Loucy (cell line): ENCODE data around the gene LONP1.
"Not testable (repeated sequence)": the region's sequence is repeated elsewhere in the genome, so short reads cannot be mapped to it uniquely, and the experiment has no call there.

ENCODE experiments used
- H2AFZ ChIP-seq: fragments of 200-600 bp; sonication (generic); 2 replicates; pipeline ENCODE4 v1.6.0; 2016; ENCODE audit warnings: antibody characterized with exemption, mild to moderate bottlenecking, low read length, moderate library complexity
- H3F3A ChIP-seq: fragments of 200-600 bp; 2 replicates; pipeline ENCODE4 v1.6.0; 2016; ENCODE audit warnings: antibody characterized with exemption, low read depth, mild to moderate bottlenecking
- H3K27me3 ChIP-seq: fragments of 200-600 bp; sonication (generic); 2 replicates; pipeline ENCODE4 v1.6.1; 2014; ENCODE audit warnings: low read length, mild to moderate bottlenecking; ENCODE audit not compliant: insufficient read depth, poor library complexity, severe bottlenecking
- H3K36me3 ChIP-seq: fragments of 200-600 bp; sonication (generic); 2 replicates; pipeline ENCODE4 v1.6.1; 2016; ENCODE audit warnings: low read length; ENCODE audit not compliant: insufficient read depth
- H3K4me1 ChIP-seq: fragments of 200-600 bp; sonication (generic); 2 replicates; pipeline ENCODE4 v1.5.1; 2014; ENCODE audit warnings: low read length, mild to moderate bottlenecking; ENCODE audit not compliant: insufficient read depth, poor library complexity, severe bottlenecking
- H3K4me2 ChIP-seq: fragments of 200-600 bp; sonication (generic); 2 replicates; pipeline ENCODE4 v1.6.0; 2014; ENCODE audit warnings: antibody characterized with exemption, low read length, low read depth, mild to moderate bottlenecking; ENCODE audit not compliant: poor library complexity, severe bottlenecking
- H3K4me3 ChIP-seq: fragments of 200-600 bp; sonication (generic); 2 replicates; pipeline ENCODE4 v1.5.1; 2014; ENCODE audit warnings: low read length, mild to moderate bottlenecking, mixed read lengths; ENCODE audit not compliant: poor library complexity, severe bottlenecking
- H3K79me2 ChIP-seq: fragments of 200-600 bp; sonication (generic); 2 replicates; pipeline ENCODE4 v1.6.1; 2014; ENCODE audit warnings: low read length; ENCODE audit not compliant: insufficient read depth
- H3K9ac ChIP-seq: fragments of 200-600 bp; sonication (generic); 2 replicates; pipeline ENCODE4 v1.6.0; 2014; ENCODE audit warnings: mild to moderate bottlenecking, low read depth, low read length, moderate library complexity; ENCODE audit not compliant: poor library complexity, severe bottlenecking
- H3K9me2 ChIP-seq: fragments of 200-600 bp; sonication (generic); replicated peaks from 2 replicates; pipeline ENCODE4 v1.6.1; 2016; ENCODE audit warnings: low read depth, low read length, mixed read lengths
- H3K9me3 ChIP-seq: fragments of 200-600 bp; sonication (generic); 2 replicates; pipeline ENCODE4 v1.6.1; 2014; ENCODE audit warnings: mild to moderate bottlenecking, antibody characterized with exemption, low read length, low read depth; ENCODE audit not compliant: insufficient read depth
- H4K20me1 ChIP-seq: fragments of 200-600 bp; sonication (generic); 2 replicates; pipeline ENCODE4 v1.6.0; 2014; ENCODE audit warnings: antibody characterized with exemption, low read length, mild to moderate bottlenecking; ENCODE audit not compliant: insufficient read depth, poor library complexity, severe bottlenecking
- CTCF ChIP-seq: fragments of 200-600 bp; sonication (generic); conservative IDR thresholded peaks from 2 replicates; pipeline ENCODE4 v1.5.1; 2014; ENCODE audit warnings: mild to moderate bottlenecking, antibody characterized with exemption, low read length
- EZH2phosphoT487 ChIP-seq: fragments of 200-600 bp; IDR thresholded peaks from 2 replicates; pipeline ENCODE4 v1.6.1; 2018; ENCODE audit warnings: antibody characterized with exemption, mild to moderate bottlenecking, moderate library complexity, borderline replicate concordance

The LONP1 gene

GRCh38 chr19:5742051-5742450, 22.1 kb upstream of the LONP1 start:
- Histone ChIP-seq H3K9me2 (no peaks in the 10 kb centered on the region), H3K9me3 (no peaks in the 10 kb centered on the region), H2AFZ (no peak overlapping the region), H3K27me3 (no peaks in the 10 kb centered on the region), H3K4me2 (no peak overlapping the region), H3K4me3 (no peak overlapping the region), H3K36me3 (no peaks in the 10 kb centered on the region), H3K9ac (no peak overlapping the region), H3K79me2 (no peaks in the 10 kb centered on the region), H3K4me1 (no peaks in the 10 kb centered on the region), H3F3A (no peaks in the 10 kb centered on the region), H4K20me1 (no peaks in the 10 kb centered on the region)
- TF ChIP-seq EZH2phosphoT487 (no peak), CTCF (no peak)

GRCh38 chr19:5738423-5738822, 18.5 kb upstream of the LONP1 start:
- H3F3A ChIP-seq: no peaks in the 10 kb centered on the region
- H3K4me2 ChIP-seq: no peak overlapping the region
- no peaks in the 10 kb centered on the region for H3K27me3 ChIP-seq
- H3K36me3 ChIP-seq: no peaks in the 10 kb centered on the region
- H3K79me2 ChIP-seq: no peaks in the 10 kb centered on the region
- H4K20me1 ChIP-seq: no peaks in the 10 kb centered on the region
- H2AFZ ChIP-seq: no peak overlapping the region
- H3K4me1 ChIP-seq: no peaks in the 10 kb centered on the region
- no peak overlapping the region for H3K9ac ChIP-seq
- no peak overlapping the region for H3K4me3 ChIP-seq
- H3K9me3 ChIP-seq: no peaks in the 10 kb centered on the region
- H3K9me2 ChIP-seq: no peaks in the 10 kb centered on the region
- TF ChIP-seq CTCF (no peak), EZH2phosphoT487 (no peak)

GRCh38 chr19:5733172-5733571, 13.2 kb upstream of the LONP1 start:
- H3K9ac ChIP-seq, H3K4me2 ChIP-seq, H3K36me3 ChIP-seq, H4K20me1 ChIP-seq, H3K9me3 ChIP-seq, H3K9me2 ChIP-seq, H3K4me3 ChIP-seq, H2AFZ ChIP-seq, H3F3A ChIP-seq, H3K4me1 ChIP-seq, H3K79me2 ChIP-seq, H3K27me3 ChIP-seq: not testable (repeated sequence)

GRCh38 chr19:5727453-5728050, 7.6 kb upstream of the LONP1 start:
- H3K79me2 ChIP-seq: no peaks in the 10 kb centered on the region
- no peaks in the 10 kb centered on the region for H3K9me2 ChIP-seq
- H3K4me1 ChIP-seq: no peaks in the 10 kb centered on the region
- no peaks in the 10 kb centered on the region for H3K27me3 ChIP-seq
- TF ChIP-seq CTCF (no peak), EZH2phosphoT487 (no peak)
- H3K9ac ChIP-seq: no peak overlapping the region
- no peaks in the 10 kb centered on the region for H4K20me1 ChIP-seq
- no peak overlapping the region for H3K4me2 ChIP-seq
- no peak overlapping the region for H2AFZ ChIP-seq
- H3K4me3 ChIP-seq: no peak overlapping the region
- no peaks in the 10 kb centered on the region for H3K9me3 ChIP-seq
- H3F3A ChIP-seq: no peaks in the 10 kb centered on the region
- H3K36me3 ChIP-seq: no peaks in the 10 kb centered on the region
